A673 (cell line): Measurements from ENCODE around the gene HK3.

Experiments
- EZH2 ChIP-seq: fragments of 200-600 bp; sonication (generic); IDR thresholded peaks from 2 replicates; pipeline ENCODE4 v1.6.1; 2017; ENCODE audit warnings: borderline replicate concordance, low read depth, mild to moderate bottlenecking, mixed read lengths, antibody characterized with exemption, low read length; ENCODE audit not compliant: poor library complexity, severe bottlenecking
- TF ChIP-seq, protein P1 (sequence below): fragments of 300-800, 200-600 bp; sonication (generic); conservative IDR thresholded peaks from 2 replicates; pipeline ENCODE4 v1.5.1; 2017; ENCODE audit warnings: low read depth, mild to moderate bottlenecking, antibody characterized with exemption, low read length, moderate library complexity, mixed read lengths

DNA sequence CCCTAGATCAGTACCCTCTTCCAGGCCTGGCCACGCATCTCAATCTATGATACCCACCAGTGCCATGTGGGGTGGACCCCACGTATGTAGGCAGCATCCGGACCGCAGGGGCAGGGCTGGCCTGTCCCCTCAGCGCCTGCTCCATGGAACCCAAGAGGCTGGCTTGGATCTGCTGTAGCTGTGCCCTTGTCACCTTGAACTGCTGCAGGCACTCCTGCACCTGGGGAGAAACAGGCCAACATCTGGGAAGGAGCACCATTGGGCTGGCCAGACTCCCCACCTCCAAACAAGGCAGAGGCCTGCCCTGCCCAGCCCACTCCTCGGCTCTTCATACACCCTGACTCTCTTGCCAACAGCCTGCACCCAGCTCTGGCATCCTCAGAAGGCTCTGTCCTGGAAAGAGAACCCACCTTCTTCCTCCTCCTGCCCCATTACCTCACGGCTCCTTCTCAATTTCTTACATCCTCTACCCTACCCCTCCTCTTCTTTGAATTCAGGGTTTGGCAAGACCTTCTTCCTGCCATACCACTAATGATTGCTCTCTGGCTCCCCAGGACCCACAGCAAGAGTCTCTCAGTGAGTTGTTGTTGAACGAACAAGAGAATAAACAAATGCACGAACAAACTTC, 7.7 kb downstream of the HK3 start:
- TF ChIP-seq, protein P1, sequence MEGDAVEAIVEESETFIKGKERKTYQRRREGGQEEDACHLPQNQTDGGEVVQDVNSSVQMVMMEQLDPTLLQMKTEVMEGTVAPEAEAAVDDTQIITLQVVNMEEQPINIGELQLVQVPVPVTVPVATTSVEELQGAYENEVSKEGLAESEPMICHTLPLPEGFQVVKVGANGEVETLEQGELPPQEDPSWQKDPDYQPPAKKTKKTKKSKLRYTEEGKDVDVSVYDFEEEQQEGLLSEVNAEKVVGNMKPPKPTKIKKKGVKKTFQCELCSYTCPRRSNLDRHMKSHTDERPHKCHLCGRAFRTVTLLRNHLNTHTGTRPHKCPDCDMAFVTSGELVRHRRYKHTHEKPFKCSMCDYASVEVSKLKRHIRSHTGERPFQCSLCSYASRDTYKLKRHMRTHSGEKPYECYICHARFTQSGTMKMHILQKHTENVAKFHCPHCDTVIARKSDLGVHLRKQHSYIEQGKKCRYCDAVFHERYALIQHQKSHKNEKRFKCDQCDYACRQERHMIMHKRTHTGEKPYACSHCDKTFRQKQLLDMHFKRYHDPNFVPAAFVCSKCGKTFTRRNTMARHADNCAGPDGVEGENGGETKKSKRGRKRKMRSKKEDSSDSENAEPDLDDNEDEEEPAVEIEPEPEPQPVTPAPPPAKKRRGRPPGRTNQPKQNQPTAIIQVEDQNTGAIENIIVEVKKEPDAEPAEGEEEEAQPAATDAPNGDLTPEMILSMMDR: no peak
- no peak for TF ChIP-seq EZH2
